K562 (cell line): ENCODE results near the gene CPED1. TPM values are rescaled to one million over a fixed set of nuclear protein-coding genes. Genes with fewer than 3 reads are reported as not detected.

Experiments used
- ARNT ChIP-seq, 2 experiments: fragments of 450-650 bp; IDR thresholded peaks; 2 replicates each; pipeline ENCODE4 v1.6.1; 2016; ENCODE audit warnings: mild to moderate bottlenecking in 1 of 2
- CCAR2 ChIP-seq: fragments of 200-400 bp; formaldehyde crosslinking; IDR thresholded peaks from 2 replicates; pipeline ENCODE4 v1.6.1; 2017; ENCODE audit warnings: mild to moderate bottlenecking, low read depth, low read length
- CTBP1 ChIP-seq: fragments of 450-650 bp; IDR thresholded peaks from 2 replicates; pipeline ENCODE4 v1.6.1; 2016; ENCODE audit warnings: borderline replicate concordance
- FOXA3 ChIP-seq, 2 experiments: fragments of 450-650 bp in 1 of 2; sonication (generic) in 1 of 2; formaldehyde crosslinking; IDR thresholded peaks in 1 of 2; conservative IDR thresholded peaks in 1 of 2; 2 replicates each; pipeline versions ENCODE4 v1.4.0 to v1.8.0; 2020 to 2022; ENCODE audit warnings: mild to moderate bottlenecking in 2 of 2, missing genetic modification reagents in 1 of 2
- HES1 ChIP-seq: fragments of 450-650 bp; IDR thresholded peaks from 2 replicates; pipeline ENCODE4 v1.6.1; 2016; ENCODE audit warnings: low read depth, mild to moderate bottlenecking, moderate library complexity
- JUN ChIP-seq, 2 experiments: sonication (generic) in 1 of 2; formaldehyde crosslinking in 1 of 2; IDR thresholded peaks; 2 replicates each; pipeline versions ENCODE4 v1.6.1 to v1.8.0; 2012 to 2022; ENCODE audit warnings: borderline replicate concordance in 2 of 2, mild to moderate bottlenecking in 2 of 2, improper control_type of control experiment in 1 of 2, low read depth in 1 of 2, low read length in 1 of 2, missing genetic modification reagents in 1 of 2
- KLF6 ChIP-seq: fragments of 250-450 bp; sonication (Bioruptor Pico); IDR thresholded peaks from 2 replicates; pipeline ENCODE4 v1.4.0; 2020; ENCODE audit warnings: mild to moderate bottlenecking, moderate library complexity, borderline replicate concordance
- LEF1 ChIP-seq: fragments of 450-650 bp; IDR thresholded peaks from 2 replicates; pipeline ENCODE4 v1.6.1; 2016; ENCODE audit warnings: mild to moderate bottlenecking
- NCOA4 ChIP-seq: fragments of 450-650 bp; IDR thresholded peaks from 2 replicates; pipeline ENCODE4 v1.6.1; 2018; ENCODE audit warnings: mild to moderate bottlenecking; ENCODE audit not compliant: partially characterized antibody
- NFRKB ChIP-seq: fragments of 450-650 bp; IDR thresholded peaks from 2 replicates; pipeline ENCODE4 v1.6.1; 2016; ENCODE audit warnings: low read depth
- NR2F6 ChIP-seq: fragments of 450-650 bp; formaldehyde crosslinking; IDR thresholded peaks from 2 replicates; pipeline ENCODE4 v1.4.0; 2020; ENCODE audit warnings: mild to moderate bottlenecking
- PHF20 ChIP-seq: fragments of 450-650 bp; IDR thresholded peaks from 2 replicates; pipeline ENCODE4 v1.6.1; 2018; ENCODE audit not compliant: partially characterized antibody
- PYGO2 ChIP-seq: fragments of 450-650 bp; IDR thresholded peaks from 2 replicates; pipeline ENCODE4 v1.6.1; 2016; ENCODE audit warnings: mild to moderate bottlenecking, missing genetic modification characterization, moderate library complexity, missing compliant biosample characterization
- RBM25 ChIP-seq: fragments of 200-400 bp; formaldehyde crosslinking; IDR thresholded peaks from 2 replicates; pipeline ENCODE4 v1.6.1; 2018; ENCODE audit warnings: low read length, low read depth, moderate library complexity; ENCODE audit not compliant: severe bottlenecking
- SMAD1 ChIP-seq: fragments of 150-350 bp; IDR thresholded peaks from 2 replicates; pipeline ENCODE4 v1.6.1; 2014; ENCODE audit warnings: low read length, low read depth; ENCODE audit not compliant: partially characterized antibody
- SNIP1 ChIP-seq: fragments of 450-650 bp; IDR thresholded peaks from 2 replicates; pipeline ENCODE4 v1.7.1; 2017; ENCODE audit warnings: low read depth, mild to moderate bottlenecking
- THAP12 ChIP-seq: fragments of 250-450 bp; sonication (Bioruptor Pico); IDR thresholded peaks from 2 replicates; pipeline ENCODE4 v1.9.0; 2021; ENCODE audit warnings: mild to moderate bottlenecking, inconsistent platforms
- TRIM28 ChIP-seq: fragments of 450-650 bp; IDR thresholded peaks from 2 replicates; pipeline ENCODE4 v1.6.1; 2017
- ZFP36 ChIP-seq: fragments of 150-350 bp; IDR thresholded peaks from 2 replicates; pipeline ENCODE4 v1.6.1; 2018; ENCODE audit warnings: low read length, low read depth; ENCODE audit not compliant: partially characterized antibody
- ZKSCAN1 ChIP-seq: fragments of 150-350 bp; IDR thresholded peaks from 2 replicates; pipeline ENCODE4 v1.6.1; 2016; ENCODE audit warnings: low read depth, low read length
- ZNF217 ChIP-seq: sonication (generic); formaldehyde crosslinking; IDR thresholded peaks from 2 replicates; pipeline ENCODE4 v1.8.0; 2022; ENCODE audit warnings: mild to moderate bottlenecking, missing genetic modification reagents
- ZNF280B ChIP-seq: fragments of 250-450 bp; sonication (Bioruptor Pico); IDR thresholded peaks from 2 replicates; pipeline ENCODE4 v1.5.1; 2021; ENCODE audit warnings: mild to moderate bottlenecking
- ZNF324 ChIP-seq: fragments of 250-450 bp; sonication (Bioruptor Pico); IDR thresholded peaks from 2 replicates; pipeline ENCODE4 v1.4.0; 2020; ENCODE audit warnings: mild to moderate bottlenecking
- ZNF408 ChIP-seq: fragments of 250-450 bp; sonication (Bioruptor Pico); IDR thresholded peaks from 2 replicates; pipeline ENCODE4 v1.4.0; 2020; ENCODE audit warnings: low read depth, mild to moderate bottlenecking, moderate library complexity
- polyA plus RNA-seq, 8 experiments: library from polyadenylated mRNA; depleted of rRNA in 4 of 8; stranded (reverse) in 5 of 8; unstranded in 3 of 8; fragments of >200 nt; fragmentation: Nextera tagmentation in 2 of 8; fragmentation: Illumina TruSeq in 1 of 8; extraction: Ambion mirVana in 2 of 8; extraction: Trizol in 1 of 8; gene quantifications; 2 replicates each; pipeline versions ENCODE4 v1.2.1 to v1.2.3, GENCODE V29; 2011 to 2014; ENCODE audit warnings: inconsistent platforms in 1 of 8, missing spikeins in 1 of 8
- total RNA-seq, 7 experiments: library from RNA; depleted of rRNA in 6 of 7; stranded (reverse); fragments of >200 nt in 6 of 7; fragmentation: Illumina TruSeq in 2 of 7; extraction: Trizol in 2 of 7; gene quantifications; 2 replicates each; pipeline versions ENCODE4 v1.2.1 to v1.2.3, GENCODE V29; 2011 to 2021; ENCODE audit warnings: low replicate concordance in 1 of 7

Gene CPED1
- total and polyA plus RNA-seq, 9 of the 15 experiments (the other 6 are each of a cell fraction or from before 2014, with no cell fraction given), result 195 to 393 (median 290) TPM

- TF ChIP-seq ZNF280B (CRISPR knock-in tag) (no peak; the same call in 1 of the 2 replicates), ZNF217 (CRISPR knock-in tag) (no peak), NFRKB (peak; percentile 60), NCOA4 (no peak), FOXA3 (CRISPR knock-in tag; conservative IDR thresholded peaks at IDR 0.05 in 1 of 2, IDR thresholded peaks at IDR 0.05 in 1 of 2) (peak in 1 of 2 experiments; percentile 5; a peak in 1 of 4 replicates), HES1 (no peak), ZNF408 (CRISPR knock-in tag) (no peak), NR2F6 (no peak), LEF1 (no peak), JUN (IDR thresholded peaks at IDR 0.05; ENCODE audit: borderline replicate concordance, low read depth, low read length) (no peak), JUN (CRISPR knock-in tag; IDR thresholded peaks at IDR 0.05; ENCODE audit: borderline replicate concordance) (no peak), ZFP36 (no peak), CCAR2 (no peak), ZKSCAN1 (no peak), SNIP1 (peak; percentile 35; the same call in 1 of the 2 replicates), CTBP1 (no peak; the same call in 1 of the 2 replicates), ARNT (IDR thresholded peaks at IDR 0.05) (peak in 1 of 2 experiments; percentile 100; a peak in 2 of 4 replicates), KLF6 (no peak), PYGO2 (tag) (no peak), TRIM28 (no peak), PHF20 (no peak), THAP12 (CRISPR knock-in tag) (no peak), SMAD1 (no peak), RBM25 (no peak), ZNF324 (CRISPR knock-in tag) (no peak)
These were observed 49.6 kb downstream of the CPED1 start (continued) for GRCh38 chr7:121037957-121038716.
